GM23248 (cell line): ENCODE data around the gene POLR2J3. TPM values are rescaled to one million over a fixed set of nuclear protein-coding genes. Genes with fewer than 3 reads are reported as not detected.
"Not testable (repeated sequence)": the region's sequence is repeated elsewhere in the genome, so short reads cannot be mapped to it uniquely, and the experiment has no call there.

Experiments used
- DNase-seq: peaks from one replicate; pipeline ENCODE4 v3.0.0-alpha.2; 2015
- H2AFZ ChIP-seq: fragments of 200-600 bp; sonication (generic); 2 replicates; pipeline ENCODE4 v1.6.1; 2016; ENCODE audit warnings: antibody characterized with exemption
- H3F3A ChIP-seq: fragments of 200-600 bp; sonication (generic); 2 replicates; pipeline ENCODE4 v1.6.1; 2016; ENCODE audit warnings: mild to moderate bottlenecking, antibody characterized with exemption, mixed run types; ENCODE audit not compliant: insufficient read depth
- H3K27ac ChIP-seq: fragments of 200-600 bp; sonication (generic); 2 replicates; pipeline ENCODE4 v1.5.1; 2016; ENCODE audit warnings: mild to moderate bottlenecking
- H3K27me3 ChIP-seq: fragments of 200-600 bp; sonication (generic); replicated peaks from 2 replicates; pipeline ENCODE4 v1.6.1; 2016; ENCODE audit warnings: mild to moderate bottlenecking; ENCODE audit not compliant: insufficient read depth
- H3K36me3 ChIP-seq: fragments of 200-600 bp; sonication (generic); 2 replicates; pipeline ENCODE4 v1.6.1; 2016; ENCODE audit warnings: low read depth, mild to moderate bottlenecking
- H3K4me1 ChIP-seq: fragments of 200-600 bp; sonication (generic); 2 replicates; pipeline ENCODE4 v1.6.1; 2016; ENCODE audit warnings: mild to moderate bottlenecking; ENCODE audit not compliant: insufficient read depth
- H3K4me2 ChIP-seq: fragments of 200-600 bp; sonication (generic); one replicate; pipeline ENCODE4 v1.6.1; 2016; ENCODE audit warnings: mild to moderate bottlenecking; ENCODE audit not compliant: unreplicated experiment
- H3K4me3 ChIP-seq: fragments of 200-600 bp; sonication (generic); 2 replicates; pipeline ENCODE4 v1.5.1; 2016; ENCODE audit warnings: mild to moderate bottlenecking
- H3K79me2 ChIP-seq: fragments of 200-600 bp; sonication (generic); 2 replicates; pipeline ENCODE4 v1.6.1; 2016; ENCODE audit warnings: mild to moderate bottlenecking; ENCODE audit not compliant: insufficient read depth
- H3K9ac ChIP-seq: fragments of 200-600 bp; sonication (generic); 2 replicates; pipeline ENCODE4 v1.6.1; 2016; ENCODE audit warnings: mild to moderate bottlenecking
- H3K9me2 ChIP-seq: fragments of 200-600 bp; sonication (generic); 2 replicates; pipeline ENCODE4 v1.6.1; 2016; ENCODE audit warnings: mixed run types, mild to moderate bottlenecking, moderate library complexity; ENCODE audit not compliant: insufficient read depth
- H3K9me3 ChIP-seq: fragments of 200-600 bp; sonication (generic); one replicate; pipeline ENCODE4 v1.6.1; 2017; ENCODE audit warnings: low read depth
- H4K20me1 ChIP-seq: fragments of 200-600 bp; sonication (generic); 2 replicates; pipeline ENCODE4 v1.6.0; 2016; ENCODE audit not compliant: insufficient read depth
- WGBS, 2 experiments: methylation state at CpG; one replicate each; pipeline ENCODE4 v1.1.6; 2015 to 2017; ENCODE audit warnings: low lambda C conversion rate in 2 of 2, low coverage in 1 of 2; ENCODE audit errors: missing lambda C conversion rate in 2 of 2; 5-methylcytosine and 5-hydroxymethylcytosine counted together
- in situ Hi-C: fragments of 300-500 bp; cut with MboI; formaldehyde crosslinking; loops from 2 replicates; pipeline ENCODE4 v1.15.0; 2020
- polyA plus RNA-seq: library from polyadenylated mRNA; unstranded; fragments of >200 nt; fragmentation: Nextera tagmentation; extraction: Ambion mirVana; gene quantifications from 2 replicates; pipeline ENCODE4 v1.2.1, GENCODE V29; 2016
- total RNA-seq: library from RNA; depleted of rRNA; stranded (reverse); fragments of >200 nt; shearing (Covaris generic); gene quantifications from 2 replicates; pipeline ENCODE4 v1.2.3, GENCODE V29; 2014

The POLR2J3 gene
- total and polyA plus RNA-seq, 2 experiments from 2014 or later, result 2.9 to 69.8 TPM

- H4K20me1 ChIP-seq, H3K36me3 ChIP-seq, H3K27me3 ChIP-seq, H3K4me2 ChIP-seq, H3K4me1 ChIP-seq, H3K9ac ChIP-seq, H3K27ac ChIP-seq, H3F3A ChIP-seq, H2AFZ ChIP-seq, H3K79me2 ChIP-seq, in situ Hi-C loops, H3K9me2 ChIP-seq, H3K9me3 ChIP-seq, H3K4me3 ChIP-seq: not testable (repeated sequence)
- WGBS, 2 experiments, result 55 to 92% methylated on average over 2 to 7 of the region's 10 CpGs
- peak; percentile 0 for DNase-seq
These were observed 39.4 kb upstream of the POLR2J3 start for GRCh38 chr7:102611675-102612325.

GRCh38 chr7:102611013-102611674 lies 38.8 kb upstream of the POLR2J3 start:
- in situ Hi-C loops, H3K27me3 ChIP-seq, H2AFZ ChIP-seq, H3K27ac ChIP-seq, H4K20me1 ChIP-seq, H3K36me3 ChIP-seq, H3K9me2 ChIP-seq, H3K4me1 ChIP-seq, DNase-seq, H3K79me2 ChIP-seq, H3K4me3 ChIP-seq, H3K9ac ChIP-seq, H3F3A ChIP-seq, H3K4me2 ChIP-seq, H3K9me3 ChIP-seq: not testable (repeated sequence)
- no CpG with 5 or more reads among the region's 30 CpGs for WGBS, 2 experiments

- DNase-seq, H3F3A ChIP-seq, H3K9ac ChIP-seq, H3K36me3 ChIP-seq, H3K27me3 ChIP-seq, H3K4me3 ChIP-seq, in situ Hi-C loops, H3K4me2 ChIP-seq, H3K9me3 ChIP-seq, H2AFZ ChIP-seq, H3K27ac ChIP-seq, H4K20me1 ChIP-seq, H3K4me1 ChIP-seq, H3K9me2 ChIP-seq, H3K79me2 ChIP-seq: not testable (repeated sequence)
- WGBS, 2 experiments, result 48% methylated on average over 2 of the region's 7 CpGs; no CpG with 5 or more reads in 1 of the 2 experiments
These were observed 38.1 kb upstream of the POLR2J3 start for GRCh38 chr7:102610441-102610840.

- H3K9me2 ChIP-seq, H3K4me2 ChIP-seq, H3K79me2 ChIP-seq, H3K4me3 ChIP-seq, H2AFZ ChIP-seq, H3K36me3 ChIP-seq, H3K9me3 ChIP-seq, in situ Hi-C loops, H3K9ac ChIP-seq, DNase-seq, H3K4me1 ChIP-seq, H3K27me3 ChIP-seq, H4K20me1 ChIP-seq, H3F3A ChIP-seq, H3K27ac ChIP-seq: not testable (repeated sequence)
- WGBS, 2 experiments, result 58% methylated on average over 6 of the region's 10 CpGs; no CpG with 5 or more reads in 1 of the 2 experiments
These were observed 37.4 kb upstream of the POLR2J3 start for GRCh38 chr7:102609734-102610133.

DNA sequence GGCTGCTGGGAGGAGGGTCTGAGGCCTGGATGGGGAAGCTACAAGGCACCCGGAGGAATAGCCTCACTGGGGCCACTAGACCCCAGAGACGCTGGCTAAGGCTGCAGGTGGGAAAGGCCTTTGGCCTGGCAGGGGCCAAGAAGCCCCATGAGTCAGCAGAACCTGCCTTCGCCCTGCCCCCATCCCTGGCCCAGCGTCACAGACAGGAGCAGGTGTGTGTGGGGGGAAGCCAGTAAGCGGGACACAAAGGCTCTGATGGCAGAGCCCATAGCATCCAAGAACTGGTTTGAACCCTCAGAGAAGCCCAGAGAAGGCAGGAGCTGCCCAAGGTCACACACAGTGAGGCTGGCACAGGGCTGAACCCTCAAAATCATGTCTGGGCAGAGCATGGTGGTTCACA lies 34.5 kb upstream of the POLR2J3 start:
- in situ Hi-C loops, H3K27ac ChIP-seq: not testable (repeated sequence)

DNA sequence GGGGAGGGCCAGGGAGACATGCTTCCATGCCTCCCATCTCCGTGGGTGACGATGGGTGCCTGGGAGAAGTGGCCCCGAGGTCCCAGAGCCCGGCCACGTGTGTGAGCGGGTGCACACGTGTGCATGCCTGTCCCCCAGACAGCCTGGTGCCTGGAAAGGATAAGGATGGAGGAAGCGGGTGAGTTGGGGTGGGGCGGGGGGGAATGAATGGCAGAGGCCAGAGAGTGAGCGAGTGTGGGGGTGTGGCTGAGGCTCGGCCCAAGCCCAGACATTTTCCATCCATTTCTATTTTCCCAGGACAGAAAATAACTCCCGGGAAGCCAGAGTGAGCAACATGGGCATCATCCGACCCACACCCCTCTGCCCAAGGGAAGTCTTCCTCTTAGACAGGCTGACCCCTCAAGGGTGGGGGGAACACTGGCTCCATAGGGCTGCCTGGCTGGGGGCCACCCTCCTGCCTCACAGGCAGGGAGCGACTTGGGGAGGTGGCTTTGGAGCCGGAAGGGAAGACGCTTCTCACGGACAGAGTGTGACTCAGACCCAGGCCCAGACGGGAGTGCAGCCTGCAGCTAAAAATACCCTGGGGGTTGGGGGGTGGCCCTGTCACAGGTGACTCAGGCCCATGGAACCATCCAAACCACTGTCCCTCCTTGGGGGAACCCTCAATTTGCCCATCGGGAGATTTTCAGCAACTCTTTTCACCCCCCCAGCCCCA lies 32.2 kb upstream of the POLR2J3 start:
- H3K27ac ChIP-seq, H3F3A ChIP-seq, DNase-seq, H4K20me1 ChIP-seq, H3K9ac ChIP-seq, H3K4me3 ChIP-seq, H2AFZ ChIP-seq, in situ Hi-C loops, H3K9me3 ChIP-seq, H3K4me2 ChIP-seq, H3K79me2 ChIP-seq, H3K27me3 ChIP-seq, H3K4me1 ChIP-seq, H3K9me2 ChIP-seq, H3K36me3 ChIP-seq: not testable (repeated sequence)
- WGBS, 2 experiments, result no CpG with 5 or more reads among the region's 19 CpGs

More for the DNA sequence above, 34.5 kb upstream of the POLR2J3 start:
- not testable (repeated sequence) for H3F3A ChIP-seq, H3K36me3 ChIP-seq, H3K27me3 ChIP-seq, H3K9ac ChIP-seq, H4K20me1 ChIP-seq, H2AFZ ChIP-seq, H3K4me2 ChIP-seq, DNase-seq, H3K9me3 ChIP-seq, H3K79me2 ChIP-seq, H3K4me1 ChIP-seq, H3K4me3 ChIP-seq, H3K9me2 ChIP-seq
- no CpG with 5 or more reads among the region's 5 CpGs for WGBS, 2 experiments

GRCh38 chr7:102602317-102602716 lies 29.9 kb upstream of the POLR2J3 start:
- H3K27me3 ChIP-seq, H3K27ac ChIP-seq, in situ Hi-C loops, H3K9me2 ChIP-seq, H3K4me1 ChIP-seq, H3K79me2 ChIP-seq, H3F3A ChIP-seq, H3K36me3 ChIP-seq, DNase-seq, H2AFZ ChIP-seq, H3K9ac ChIP-seq, H4K20me1 ChIP-seq, H3K4me3 ChIP-seq, H3K9me3 ChIP-seq, H3K4me2 ChIP-seq: not testable (repeated sequence)
- no CpG with 5 or more reads among the region's 12 CpGs for WGBS, 2 experiments
